DMS53 treated with DMSO at 0.1 percent for 48 hours (cell line): ENCODE results near the gene BDKRB1.
"Not testable (repeated sequence)": the region's sequence is repeated elsewhere in the genome, so short reads cannot be mapped to it uniquely, and the experiment has no call there.

ENCODE experiments used
- DNase-seq: peaks from one replicate; lab custom pipeline; 2025; ENCODE audit not compliant: unreplicated experiment; lab: John Stamatoyannopoulos, UW

BDKRB1 gene

GRCh38 chr14:96233661-96234060 is 22.3 kb upstream of the BDKRB1 start:
- no peak for DNase-seq

- DNase-seq: no peak
Observed at GRCh38 chr14:96235426-96235825, 20.6 kb upstream of the BDKRB1 start.

- DNase-seq: no peak
Observed at GRCh38 chr14:96237641-96238040, 18.4 kb upstream of the BDKRB1 start.

GRCh38 chr14:96238676-96239265 is 17.2 kb upstream of the BDKRB1 start:
- DNase-seq: no peak

GRCh38 chr14:96239711-96240141 is 16.3 kb upstream of the BDKRB1 start:
- DNase-seq: no peak

- DNase-seq: no peak
Observed at GRCh38 chr14:96240641-96241040, 15.4 kb upstream of the BDKRB1 start.

GRCh38 chr14:96242126-96242525 is 13.9 kb upstream of the BDKRB1 start:
- no peak for DNase-seq

- no peak for DNase-seq
Observed at GRCh38 chr14:96243785-96244184, 12.2 kb upstream of the BDKRB1 start.

- not testable (repeated sequence) for DNase-seq
Observed at GRCh38 chr14:96245074-96245473, 10.9 kb upstream of the BDKRB1 start.

GRCh38 chr14:96245710-96246538 is 10.1 kb upstream of the BDKRB1 start:
- no peak for DNase-seq

GRCh38 chr14:96246539-96246847 is 9.5 kb upstream of the BDKRB1 start:
- peak; percentile 60 for DNase-seq

GRCh38 chr14:96247031-96247430 is 9.0 kb upstream of the BDKRB1 start:
- DNase-seq: no peak

GRCh38 chr14:96249029-96249428 is 7.0 kb upstream of the BDKRB1 start:
- no peak for DNase-seq

GRCh38 chr14:96250485-96250884 is 5.5 kb upstream of the BDKRB1 start:
- no peak for DNase-seq

GRCh38 chr14:96251656-96252155 is 4.3 kb upstream of the BDKRB1 start:
- DNase-seq: no peak

GRCh38 chr14:96252323-96252998 is 3.5 kb upstream of the BDKRB1 start:
- peak; percentile 71 for DNase-seq

- DNase-seq: no peak
Observed at GRCh38 chr14:96252999-96253539, 2.9 kb upstream of the BDKRB1 start.

GRCh38 chr14:96254687-96255086 is 1.3 kb upstream of the BDKRB1 start:
- no peak for DNase-seq

- no peak for DNase-seq
Observed at GRCh38 chr14:96256407-96256806, 397 bp downstream of the BDKRB1 start.

GRCh38 chr14:96257056-96257455 is 1.0 kb downstream of the BDKRB1 start:
- no peak for DNase-seq

- no peak for DNase-seq
Observed at GRCh38 chr14:96257900-96258299, 1.9 kb downstream of the BDKRB1 start.

- DNase-seq: no peak
Observed at GRCh38 chr14:96260341-96260821, 4.4 kb downstream of the BDKRB1 start.
